Thyroid gland (tissue), 4 donors: ENCODE results near the gene DPYSL5. TPM values are rescaled to one million over a fixed set of nuclear protein-coding genes. Genes with fewer than 3 reads are reported as not detected.

Source experiments
- DNase-seq, 2 donors: peaks; one replicate each; pipeline ENCODE4 v3.0.0-alpha.2; 2019
- H3K27ac ChIP-seq, 3 donors: fragments of 200-600 bp; sonication (generic); 1 replicate in 2 of 3; 2 replicates in 1 of 3; pipeline ENCODE4 v1.5.1; 2016 to 2019; ENCODE audit warnings: mild to moderate bottlenecking in 1 of 3, moderate library complexity in 1 of 3
- H3K27me3 ChIP-seq: fragments of 200-600 bp; sonication (generic); one replicate; pipeline ENCODE4 v1.5.1; 2019
- H3K36me3 ChIP-seq, 2 donors: fragments of 200-600 bp; sonication (generic); one replicate each; pipeline ENCODE4 v1.5.1; 2016 to 2019
- H3K4me1 ChIP-seq, 2 donors: fragments of 200-600 bp; sonication (generic); one replicate each; pipeline ENCODE4 v1.5.1; 2017 to 2019
- H3K4me3 ChIP-seq, 3 donors: fragments of 200-600 bp; sonication (generic); replicated peaks in 1 of 3; 1 replicate in 2 of 3; 2 replicates in 1 of 3; pipeline ENCODE4 v1.5.1; 2016; ENCODE audit warnings: mild to moderate bottlenecking in 1 of 3
- H3K9me3 ChIP-seq: fragments of 200-600 bp; sonication (generic); one replicate; pipeline ENCODE4 v1.5.1; 2017
- POLR2A ChIP-seq, 2 donors: fragments of 450-650 bp; IDR thresholded peaks; one replicate each; pipeline ENCODE4 v1.6.1; 2017; ENCODE audit warnings: antibody characterized with exemption in 2 of 2, mild to moderate bottlenecking in 2 of 2, moderate library complexity in 1 of 2
- WGBS, 2 donors: methylation state at CpG; one replicate each; pipeline ENCODE4 v1.1.5; 2017; 5-methylcytosine and 5-hydroxymethylcytosine counted together
- intact Hi-C: fragments of 100-400 bp; cut with DNase I; formaldehyde crosslinking; loops from one replicate; pipeline ENCODE4 v1.15.1; 2023
- total RNA-seq, 4 donors: library from RNA; depleted of rRNA; stranded (reverse); fragments of >200 nt; gene quantifications; one replicate each; pipeline ENCODE4 v1.2.3, GENCODE V29; 2016
- TF ChIP-seq, protein P1 (sequence below), 6 experiments: fragments of 200-600 bp in 3 of 6; fragments of 450-650 bp in 3 of 6; sonication (generic) in 3 of 6; IDR thresholded peaks; one replicate each; pipeline ENCODE4 v1.5.1; 2016 to 2019; ENCODE audit warnings: antibody characterized with exemption in 6 of 6, mild to moderate bottlenecking in 2 of 6, inconsistent platforms in 1 of 6, moderate library complexity in 1 of 6

The DPYSL5 gene
- total RNA-seq, 4 donors from 2014 or later, result not detected

GRCh38 chr2:26959331-26959730, 111.4 kb downstream of the DPYSL5 start:
- DNase-seq, result no peak
- no peak overlapping the region for H3K4me3 ChIP-seq
- TF ChIP-seq, protein P1, sequence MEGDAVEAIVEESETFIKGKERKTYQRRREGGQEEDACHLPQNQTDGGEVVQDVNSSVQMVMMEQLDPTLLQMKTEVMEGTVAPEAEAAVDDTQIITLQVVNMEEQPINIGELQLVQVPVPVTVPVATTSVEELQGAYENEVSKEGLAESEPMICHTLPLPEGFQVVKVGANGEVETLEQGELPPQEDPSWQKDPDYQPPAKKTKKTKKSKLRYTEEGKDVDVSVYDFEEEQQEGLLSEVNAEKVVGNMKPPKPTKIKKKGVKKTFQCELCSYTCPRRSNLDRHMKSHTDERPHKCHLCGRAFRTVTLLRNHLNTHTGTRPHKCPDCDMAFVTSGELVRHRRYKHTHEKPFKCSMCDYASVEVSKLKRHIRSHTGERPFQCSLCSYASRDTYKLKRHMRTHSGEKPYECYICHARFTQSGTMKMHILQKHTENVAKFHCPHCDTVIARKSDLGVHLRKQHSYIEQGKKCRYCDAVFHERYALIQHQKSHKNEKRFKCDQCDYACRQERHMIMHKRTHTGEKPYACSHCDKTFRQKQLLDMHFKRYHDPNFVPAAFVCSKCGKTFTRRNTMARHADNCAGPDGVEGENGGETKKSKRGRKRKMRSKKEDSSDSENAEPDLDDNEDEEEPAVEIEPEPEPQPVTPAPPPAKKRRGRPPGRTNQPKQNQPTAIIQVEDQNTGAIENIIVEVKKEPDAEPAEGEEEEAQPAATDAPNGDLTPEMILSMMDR (IDR thresholded peaks at IDR 0.05), result no peak
- no peak for TF ChIP-seq POLR2A (IDR thresholded peaks at IDR 0.05)
- no peaks in the 10 kb centered on the region for H3K4me1 ChIP-seq
- no peaks in the 10 kb centered on the region for H3K36me3 ChIP-seq
- H3K9me3 ChIP-seq, result no peaks in the 10 kb centered on the region
- no peak overlapping the region for H3K27ac ChIP-seq
- WGBS, 2 donors, result 84 to 95% methylated on average over 2 of the region's 2 CpGs
- no peaks in the 10 kb centered on the region for H3K27me3 ChIP-seq
- intact Hi-C loops, result no loop called here

GRCh38 chr2:26964446-26965130, 116.7 kb downstream of the DPYSL5 start:
- Histone ChIP-seq H3K9me3 (no peaks in the 10 kb centered on the region), H3K4me3 (no peak overlapping the region), H3K36me3 (no peaks in the 10 kb centered on the region), H3K27me3 (no peaks in the 10 kb centered on the region), H3K4me1 (no peaks in the 10 kb centered on the region), H3K27ac (no peak overlapping the region)
- WGBS, 2 donors, result 40 to 48% methylated on average over 3 of the region's 3 CpGs
- TF ChIP-seq POLR2A (IDR thresholded peaks at IDR 0.05), result no peak
- TF ChIP-seq, protein P1 (IDR thresholded peaks at IDR 0.05), result no peak
- intact Hi-C loops, result loop anchor here (5.0 to 10.0 kb wide), 2 partner anchors 123 to 240 kb away; partner anchors contain the start of gene KHK
- DNase-seq, result no peak

- intact Hi-C loops, result loop anchor here (10.0 kb wide), 1 partner anchor 237 kb away; no protein-coding TSS in a partner anchor
- WGBS, 2 donors, result 75 to 77% methylated on average over 3 of the region's 3 CpGs
- Histone ChIP-seq H3K4me3 (no peak overlapping the region), H3K4me1 (peaks cover 5 to 8% of the 10 kb centered on the region in 2 donors), H3K27me3 (no peaks in the 10 kb centered on the region), H3K27ac (no peak overlapping the region), H3K36me3 (no peaks in the 10 kb centered on the region), H3K9me3 (no peaks in the 10 kb centered on the region)
- no peak for DNase-seq
- TF ChIP-seq POLR2A (IDR thresholded peaks at IDR 0.05), result no peak
- TF ChIP-seq, protein P1 (IDR thresholded peaks at IDR 0.05), result no peak
Measured at GRCh38 chr2:26968001-26968400, 120.1 kb downstream of the DPYSL5 start.

DNA sequence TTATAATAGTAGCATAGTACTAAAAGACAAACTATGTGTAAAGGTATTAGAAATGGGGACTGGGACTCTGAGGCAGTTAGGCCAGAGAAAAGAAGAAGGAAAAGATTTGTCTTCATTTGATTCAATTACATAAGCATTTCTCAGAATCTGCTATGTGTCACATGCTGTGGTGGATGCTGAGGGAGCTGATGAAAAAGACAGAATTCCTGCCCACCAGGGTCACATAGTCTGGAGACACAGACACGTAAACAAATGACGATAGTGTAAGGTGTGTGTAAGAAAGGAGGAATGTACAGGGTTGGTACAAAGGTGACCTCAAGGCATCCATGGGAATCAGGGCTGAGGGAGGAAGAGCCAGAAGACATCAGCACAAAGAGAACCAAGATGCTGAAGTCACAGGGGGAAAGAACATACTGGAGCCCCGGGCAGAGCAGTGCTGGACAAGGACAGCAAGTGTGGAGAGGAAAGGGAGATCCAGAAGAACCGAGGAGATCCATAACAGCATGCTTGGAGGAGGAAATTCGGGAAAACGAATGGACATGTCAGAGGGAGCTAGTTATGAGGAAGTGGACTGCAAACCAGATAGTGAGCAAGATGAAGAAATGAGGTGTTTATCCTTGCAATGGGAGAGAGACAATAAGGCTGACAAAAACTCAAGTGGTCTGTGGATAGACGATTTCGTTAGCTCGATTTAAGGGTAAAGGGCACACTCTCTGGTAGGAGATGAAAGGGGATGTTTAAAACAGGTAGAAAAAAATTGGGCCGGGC, 121.3 kb downstream of the DPYSL5 start:
- DNase-seq, result no peak
- TF ChIP-seq, protein P1 (IDR thresholded peaks at IDR 0.05), result no peak
- TF ChIP-seq POLR2A (IDR thresholded peaks at IDR 0.05), result no peak
- Histone ChIP-seq H3K9me3 (no peaks in the 10 kb centered on the region), H3K27me3 (no peaks in the 10 kb centered on the region), H3K4me1 (peaks cover 5 to 8% of the 10 kb centered on the region in 2 donors), H3K36me3 (no peaks in the 10 kb centered on the region), H3K4me3 (no peak overlapping the region), H3K27ac (no peak overlapping the region)
- 81 to 83% methylated on average over 10 of the region's 10 CpGs for WGBS, 2 donors
- intact Hi-C loops, result loop anchor here (10.0 kb wide), 1 partner anchor 236 kb away; no protein-coding TSS in a partner anchor
